ENCODE results near the gene COPB1.

The COPB1 gene

GRCh38 chr11:14499560-14500180 lies at the start of gene COPB1:
COPB1 (minus strand) TSS chr11:14499811; CDS start chr11:14498928, 883 bp downstream.
- DNase-seq (ENCODE audit: low read depth) = peak; percentile 94

GRCh38 chr11:14547440-14547839 lies 47.8 kb upstream of the COPB1 start:
- DNase-seq (ENCODE audit: low read depth) = no peak

- no peak for DNase-seq (ENCODE audit: low read depth)
Measured at GRCh38 chr11:14546672-14547071, 47.1 kb upstream of the COPB1 start.

GRCh38 chr11:14544611-14545010 lies 45.0 kb upstream of the COPB1 start:
- peak; percentile 83 for DNase-seq (ENCODE audit: low read depth)

GRCh38 chr11:14543260-14543659 lies 43.6 kb upstream of the COPB1 start:
- no peak for DNase-seq (ENCODE audit: low read depth)

- no peak for DNase-seq (ENCODE audit: low read depth)
Measured at GRCh38 chr11:14542324-14542723, 42.7 kb upstream of the COPB1 start.

GRCh38 chr11:14541192-14541947 lies 41.8 kb upstream of the COPB1 start:
- DNase-seq (ENCODE audit: low read depth) = peak; percentile 52

- DNase-seq (ENCODE audit: low read depth) = peak; percentile 25
Measured at GRCh38 chr11:14539982-14540421, 40.4 kb upstream of the COPB1 start.

GRCh38 chr11:14538926-14539554 lies 39.4 kb upstream of the COPB1 start:
- DNase-seq (ENCODE audit: low read depth) = no peak

- DNase-seq (ENCODE audit: low read depth) = no peak
Measured at GRCh38 chr11:14538271-14538925, 38.8 kb upstream of the COPB1 start.

- DNase-seq (ENCODE audit: low read depth) = peak; percentile 12
Measured at GRCh38 chr11:14537134-14537599, 37.6 kb upstream of the COPB1 start.

- DNase-seq (ENCODE audit: low read depth) = peak; percentile 35
Measured at GRCh38 chr11:14535166-14535565, 35.6 kb upstream of the COPB1 start.

GRCh38 chr11:14529951-14530350 lies 30.3 kb upstream of the COPB1 start:
- no peak for DNase-seq (ENCODE audit: low read depth)

- no peak for DNase-seq (ENCODE audit: low read depth)
Measured at GRCh38 chr11:14529321-14529720, 29.7 kb upstream of the COPB1 start.

GRCh38 chr11:14522801-14523200 lies 23.2 kb upstream of the COPB1 start:
- DNase-seq (ENCODE audit: low read depth) = no peak

GRCh38 chr11:14522245-14522644 lies 22.6 kb upstream of the COPB1 start:
- no peak for DNase-seq (ENCODE audit: low read depth)

- no peak for DNase-seq (ENCODE audit: low read depth)
Measured at GRCh38 chr11:14520747-14521151, 21.1 kb upstream of the COPB1 start.

GRCh38 chr11:14519917-14520746 lies 20.5 kb upstream of the COPB1 start, which contains the start of gene PSMA1:
PSMA1 (minus strand) TSS chr11:14520386; CDS start chr11:14520299, 87 bp downstream.
- peak; percentile 94 for DNase-seq (ENCODE audit: low read depth)

GRCh38 chr11:14519597-14519916 lies 19.9 kb upstream of the COPB1 start:
- no peak for DNase-seq (ENCODE audit: low read depth)

- DNase-seq (ENCODE audit: low read depth) = no peak
Measured at GRCh38 chr11:14518820-14519219, 19.2 kb upstream of the COPB1 start.

GRCh38 chr11:14513800-14514199 lies 14.2 kb upstream of the COPB1 start:
- no peak for DNase-seq (ENCODE audit: low read depth)

GRCh38 chr11:14506532-14506931 lies 6.9 kb upstream of the COPB1 start:
- peak; percentile 47 for DNase-seq (ENCODE audit: low read depth)
